HG03439 (cell line): ENCODE data around the gene HBA2.
"Not testable (repeated sequence)": the region's sequence is repeated elsewhere in the genome, so short reads cannot be mapped to it uniquely, and the experiment has no call there.

Experiments used
- ATAC-seq: cut with Tn5 transposase; IDR thresholded peaks from one replicate; pipeline ENCODE4 v1.9.1; 2021; ENCODE audit warnings: mild to moderate bottlenecking, moderate library complexity; ENCODE audit not compliant: unreplicated experiment

HBA2 gene

GRCh38 chr16:191831-192230 is 19.2 kb downstream of the HBA2 start:
- ATAC-seq = no peak

GRCh38 chr16:192686-193085 is 20.0 kb downstream of the HBA2 start:
- ATAC-seq = no peak

GRCh38 chr16:193441-193840 is 20.8 kb downstream of the HBA2 start:
- no peak for ATAC-seq

GRCh38 chr16:194516-194915 is 21.8 kb downstream of the HBA2 start:
- no peak for ATAC-seq

- ATAC-seq = no peak
Measured at GRCh38 chr16:200388-200787, 27.7 kb downstream of the HBA2 start.

- ATAC-seq = no peak
Measured at GRCh38 chr16:203246-203645, 30.6 kb downstream of the HBA2 start.

GRCh38 chr16:204046-204445 is 31.4 kb downstream of the HBA2 start:
- ATAC-seq = not testable (repeated sequence)

- not testable (repeated sequence) for ATAC-seq
Measured at GRCh38 chr16:209359-209758, 36.7 kb downstream of the HBA2 start.

GRCh38 chr16:211631-212180 is 39.0 kb downstream of the HBA2 start:
- ATAC-seq = not testable (repeated sequence)

GRCh38 chr16:212999-213398 is 40.3 kb downstream of the HBA2 start:
- ATAC-seq = no peak

GRCh38 chr16:220021-220420 is 47.3 kb downstream of the HBA2 start:
- ATAC-seq = no peak
